HG03280 (cell line): Measurements from ENCODE around the gene GPR68.
"Not testable (repeated sequence)": the region's sequence is repeated elsewhere in the genome, so short reads cannot be mapped to it uniquely, and the experiment has no call there.

Source experiments
- ATAC-seq: cut with Tn5 transposase; IDR thresholded peaks from one replicate; pipeline ENCODE4 v1.9.1; 2021; ENCODE audit warnings: mild to moderate bottlenecking, moderate library complexity; ENCODE audit not compliant: unreplicated experiment

GPR68 gene

DNA sequence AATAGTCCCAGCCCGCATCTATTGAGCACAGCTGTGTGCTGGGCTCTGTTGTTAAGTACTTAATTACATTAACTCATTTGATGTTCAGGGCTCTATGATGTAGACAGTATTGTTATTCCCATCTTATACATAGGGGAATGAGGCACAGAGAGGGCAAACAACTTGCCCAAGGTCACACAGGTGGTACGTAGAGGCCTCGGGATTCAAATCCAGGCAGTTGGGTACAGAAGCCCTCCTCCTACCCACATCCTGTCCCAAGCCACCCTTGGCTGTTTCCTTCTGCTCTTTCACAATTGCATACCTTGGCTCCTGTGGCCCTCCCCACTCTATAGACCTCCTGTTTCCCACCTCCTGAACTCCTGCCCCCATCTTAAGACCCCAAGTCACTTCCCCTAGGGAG lies 10.0 kb upstream of the GPR68 start:
- ATAC-seq = no peak

DNA sequence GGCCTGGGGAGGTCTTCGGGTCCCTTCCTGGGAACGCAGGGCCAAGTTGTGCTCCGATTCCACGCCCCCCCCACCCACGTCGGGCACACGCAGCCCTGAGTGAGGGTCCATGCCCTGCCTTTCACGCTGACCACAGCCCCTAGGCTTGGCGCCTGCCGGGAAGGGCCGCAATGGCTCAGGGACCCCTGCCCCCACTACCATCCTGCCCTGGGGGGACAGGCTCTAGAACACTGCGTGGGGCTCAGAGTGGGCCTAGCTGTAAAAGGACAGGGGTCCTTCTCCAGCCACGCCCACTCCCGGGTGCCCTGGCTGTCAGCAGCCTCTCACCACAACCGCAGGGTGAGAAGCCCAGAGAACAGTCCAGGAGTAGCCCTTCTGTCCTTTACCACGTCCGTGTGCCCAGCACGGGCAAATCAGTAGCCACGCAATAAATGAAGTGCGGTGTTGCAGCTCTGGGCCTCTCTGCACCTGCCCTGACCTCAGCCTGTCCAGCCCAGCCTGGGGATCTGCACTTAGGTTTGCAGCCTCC lies 9.4 kb upstream of the GPR68 start:
- no peak for ATAC-seq

DNA sequence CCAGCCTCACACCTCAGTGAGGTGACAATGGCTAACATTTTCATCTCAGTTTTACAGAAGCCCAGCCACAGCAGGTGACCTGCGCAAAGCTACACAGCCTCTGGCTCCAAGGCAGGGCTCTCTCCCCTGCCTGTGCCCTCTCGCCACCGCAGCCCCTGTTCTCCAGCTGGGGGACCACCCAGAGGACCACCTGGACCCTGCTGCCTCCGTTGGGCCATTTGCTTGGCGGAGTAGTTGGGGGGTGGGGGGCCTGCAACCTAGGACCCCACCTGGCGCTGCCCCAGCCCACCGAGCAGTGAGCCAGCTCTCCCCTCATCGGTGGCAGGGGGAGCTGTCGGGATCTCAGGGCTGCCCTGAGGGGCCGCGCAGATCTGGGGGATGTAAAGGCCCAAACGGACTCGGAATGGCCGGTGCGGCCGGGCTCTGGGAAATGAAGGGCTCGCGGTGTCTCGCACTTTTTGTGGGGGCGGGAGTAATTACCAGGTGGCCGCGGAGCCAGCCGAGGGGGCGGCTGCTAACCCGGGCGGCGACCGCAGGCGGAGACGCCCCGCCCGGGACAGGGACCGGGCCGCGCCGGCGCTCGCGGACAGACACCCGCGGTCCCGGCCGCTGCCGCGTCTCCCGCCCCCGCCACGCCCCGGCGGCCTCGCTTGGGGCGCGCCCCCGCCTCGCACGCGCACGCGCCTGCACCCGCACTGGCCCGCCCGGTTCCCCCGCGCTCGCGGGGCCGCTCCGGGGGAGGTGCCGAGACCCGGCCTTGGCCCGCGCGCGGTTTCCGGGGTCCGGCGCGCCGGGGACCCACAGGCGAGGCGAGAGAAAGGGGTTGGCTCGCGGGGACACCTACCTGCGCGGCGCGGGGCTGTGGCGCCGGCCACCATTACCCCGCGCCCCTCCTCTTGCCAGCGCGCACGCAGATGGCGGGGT lies 8.6 kb upstream of the GPR68 start:
- no peak for ATAC-seq

- no peak for ATAC-seq
Measured at GRCh38 chr14:91250912-91251311, 6.4 kb upstream of the GPR68 start.

- ATAC-seq = peak; percentile 79
Measured at GRCh38 chr14:91249841-91250616, 5.5 kb upstream of the GPR68 start.

DNA sequence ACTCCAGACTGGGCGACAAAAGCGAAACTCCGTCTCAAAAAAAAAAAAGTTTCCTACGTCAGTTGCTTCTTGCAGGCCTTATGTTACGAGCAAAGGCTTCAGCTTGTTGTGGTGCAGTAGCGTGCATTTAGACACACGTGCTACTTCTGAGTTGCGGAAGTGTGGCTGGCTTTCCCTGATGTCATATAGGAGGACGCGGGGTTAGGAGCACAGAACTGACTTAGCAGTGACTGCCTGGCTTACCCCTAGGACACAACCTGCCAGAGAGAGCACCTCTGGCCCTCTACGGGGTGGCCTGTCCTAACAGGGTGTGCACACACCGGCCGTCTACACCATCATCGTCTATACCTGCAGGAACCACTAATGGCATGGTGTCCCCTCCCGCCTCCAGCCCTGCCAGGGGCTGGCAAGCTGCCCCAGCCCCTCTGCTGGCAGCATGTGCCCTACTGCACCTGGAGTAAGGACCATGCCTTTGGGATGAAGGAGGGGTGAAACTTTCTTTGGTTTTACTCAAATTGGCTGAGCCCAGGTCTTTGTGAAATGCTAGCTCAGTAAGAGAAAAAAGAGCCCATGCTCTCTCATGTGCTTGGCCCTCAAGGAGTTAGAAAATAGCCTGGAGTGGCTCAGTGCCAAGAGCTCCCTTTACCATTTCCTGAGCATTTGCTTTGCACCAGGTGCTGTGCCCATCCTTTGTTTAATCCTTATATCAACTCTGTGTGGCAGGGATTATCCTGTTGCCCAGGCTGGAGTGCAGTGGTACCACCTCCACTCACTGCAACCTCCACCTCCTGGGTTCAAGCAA lies 1.7 kb upstream of the GPR68 start:
- ATAC-seq = no peak

GRCh38 chr14:91245616-91246015 lies 1.1 kb upstream of the GPR68 start:
- ATAC-seq = not testable (repeated sequence)

GRCh38 chr14:91245029-91245428 lies 525 bp upstream of the GPR68 start:
- ATAC-seq = no peak

- no peak for ATAC-seq
Measured at GRCh38 chr14:91243074-91243471, 1.4 kb downstream of the GPR68 start.

DNA sequence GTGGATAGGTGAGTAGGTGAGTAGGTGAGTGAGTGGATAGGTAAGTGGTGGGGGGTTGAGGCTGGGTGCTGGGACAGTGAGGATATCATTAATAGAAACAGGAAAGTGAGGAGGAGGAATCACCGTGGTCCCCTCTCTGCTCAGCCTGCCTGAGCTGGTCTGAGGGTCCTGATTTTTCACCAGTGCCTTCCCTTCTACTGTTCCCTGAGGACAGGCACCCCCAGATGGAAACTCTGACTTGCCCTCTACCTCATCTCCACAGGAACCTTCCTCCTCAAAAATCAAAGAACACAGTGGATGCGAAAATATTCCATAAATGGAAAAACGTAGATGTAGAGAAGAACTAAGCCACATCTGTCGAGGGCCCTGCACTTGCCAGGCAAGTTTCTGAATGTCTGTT lies 1.9 kb downstream of the GPR68 start:
- no peak for ATAC-seq

DNA sequence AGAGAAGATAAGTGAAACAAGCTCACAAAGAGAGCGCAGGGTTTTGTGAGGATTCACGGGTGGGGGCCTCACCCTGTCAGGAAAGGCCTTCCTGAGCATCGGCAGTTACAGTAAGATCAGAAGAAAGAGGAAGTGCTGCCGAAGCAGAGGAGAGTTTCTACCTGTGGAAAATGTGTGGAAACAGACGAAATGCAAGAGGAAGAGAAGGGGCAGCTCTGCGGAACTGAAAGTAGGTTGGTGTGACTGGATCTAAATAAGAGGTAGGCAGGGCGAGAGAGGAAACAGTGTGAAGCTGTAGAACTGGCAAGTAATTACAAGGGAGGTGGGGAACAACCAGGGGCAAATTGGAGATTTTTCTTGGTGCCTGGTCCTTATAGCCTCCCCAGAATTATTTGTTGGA lies 2.6 kb downstream of the GPR68 start:
- peak; percentile 49 for ATAC-seq

DNA sequence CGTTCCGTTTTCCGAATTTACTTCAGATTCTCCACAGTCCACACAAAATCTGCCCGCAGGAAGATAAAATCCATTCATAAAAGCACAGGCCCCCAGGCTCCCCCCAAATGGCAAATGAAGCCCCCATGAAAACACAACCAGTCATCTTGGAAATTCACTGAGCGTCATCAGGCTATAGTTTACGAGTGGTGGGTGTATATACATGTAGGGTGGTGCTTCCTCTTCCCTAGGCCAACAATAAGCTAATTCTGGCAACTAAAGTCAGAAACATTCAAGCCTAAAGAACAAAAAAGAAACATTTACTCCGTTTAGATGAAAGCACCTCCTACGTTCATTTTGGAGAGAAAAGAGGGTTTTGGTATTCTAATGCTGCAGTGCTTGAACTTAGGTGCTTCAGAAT lies 5.8 kb downstream of the GPR68 start:
- no peak for ATAC-seq

DNA sequence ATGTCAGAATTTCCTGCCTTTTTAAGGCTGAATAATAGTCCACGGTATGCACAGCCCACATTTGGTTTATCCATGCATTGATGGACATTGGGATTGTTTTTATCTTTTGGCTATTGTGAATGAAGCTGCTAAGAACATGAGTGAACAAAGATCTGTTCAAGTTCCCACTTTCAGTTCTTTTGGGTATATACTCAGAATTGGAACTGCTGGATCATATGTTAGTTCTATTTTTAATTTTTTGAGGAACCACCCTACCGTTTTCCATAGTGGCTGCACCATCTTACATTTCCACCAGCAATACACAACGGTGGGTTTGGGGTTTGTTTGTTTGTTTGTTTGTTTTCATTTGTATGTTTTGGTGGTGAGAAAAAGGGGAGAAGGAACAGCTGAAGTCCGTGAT lies 6.4 kb downstream of the GPR68 start:
- no peak for ATAC-seq

DNA sequence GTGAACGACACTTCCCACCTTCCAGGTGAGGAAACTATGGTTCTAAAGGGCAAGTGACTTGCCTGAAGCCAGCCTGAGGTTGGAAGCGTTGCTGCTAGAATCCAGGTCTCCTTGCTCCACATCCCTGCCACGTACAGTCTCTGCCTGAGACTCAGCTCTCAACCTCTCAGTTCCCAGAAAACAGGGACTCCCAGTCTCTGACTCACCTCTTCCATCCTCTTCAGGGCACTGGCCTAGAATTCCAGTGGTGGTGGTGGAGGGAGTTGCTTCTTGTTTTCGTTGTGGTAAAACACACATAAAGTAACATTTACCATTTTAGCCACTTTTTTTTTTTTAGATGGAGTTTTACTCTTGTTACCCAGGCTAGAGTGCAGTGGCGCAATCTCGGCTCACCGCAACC lies 7.3 kb downstream of the GPR68 start:
- no peak for ATAC-seq

GRCh38 chr14:91235841-91236240 lies 8.7 kb downstream of the GPR68 start:
- no peak for ATAC-seq

GRCh38 chr14:91234791-91235114 lies 9.8 kb downstream of the GPR68 start:
- ATAC-seq = no peak

DNA sequence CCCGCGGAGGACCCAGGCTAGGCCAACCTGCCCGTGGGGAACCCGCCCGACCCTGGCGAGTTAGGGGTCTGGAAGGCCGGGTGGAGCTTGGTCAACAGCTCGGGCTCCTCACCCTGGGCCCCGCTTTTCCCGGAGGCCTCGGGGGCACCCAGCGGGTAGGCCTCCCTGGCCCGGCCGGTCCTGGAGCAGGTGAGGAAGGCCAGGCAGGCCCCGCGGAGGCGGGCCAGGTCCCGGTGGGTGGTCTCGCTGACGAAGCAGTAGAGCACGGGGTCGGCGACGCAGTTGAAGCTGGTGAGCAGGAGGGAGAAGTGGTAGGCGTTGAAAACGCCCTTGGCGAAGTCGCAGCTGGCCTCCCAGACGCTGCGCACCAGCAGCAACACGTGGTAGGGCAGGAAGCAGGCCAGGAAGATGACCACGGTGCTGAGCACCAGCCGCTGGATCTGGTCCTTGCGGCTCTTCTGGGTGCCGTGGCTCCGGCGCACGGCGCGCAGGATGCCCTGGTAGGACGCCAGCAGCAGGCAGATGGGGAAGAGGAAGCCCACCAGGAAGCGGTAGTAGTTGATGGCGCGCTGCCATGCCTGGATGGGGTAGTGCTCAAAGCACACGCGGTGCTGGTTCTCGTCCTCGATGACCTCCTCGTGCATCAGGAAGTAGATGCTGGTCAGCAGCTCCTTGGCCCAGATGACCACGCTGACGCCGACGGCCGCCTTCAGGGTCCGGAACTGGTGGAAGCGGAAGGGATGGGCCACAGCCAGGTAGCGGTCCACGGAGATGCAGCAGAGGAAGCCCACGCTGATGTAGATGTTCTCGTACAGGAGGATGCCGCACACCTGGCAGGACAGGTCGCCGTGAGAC lies 10.3 kb downstream of the GPR68 start:
- ATAC-seq = no peak

DNA sequence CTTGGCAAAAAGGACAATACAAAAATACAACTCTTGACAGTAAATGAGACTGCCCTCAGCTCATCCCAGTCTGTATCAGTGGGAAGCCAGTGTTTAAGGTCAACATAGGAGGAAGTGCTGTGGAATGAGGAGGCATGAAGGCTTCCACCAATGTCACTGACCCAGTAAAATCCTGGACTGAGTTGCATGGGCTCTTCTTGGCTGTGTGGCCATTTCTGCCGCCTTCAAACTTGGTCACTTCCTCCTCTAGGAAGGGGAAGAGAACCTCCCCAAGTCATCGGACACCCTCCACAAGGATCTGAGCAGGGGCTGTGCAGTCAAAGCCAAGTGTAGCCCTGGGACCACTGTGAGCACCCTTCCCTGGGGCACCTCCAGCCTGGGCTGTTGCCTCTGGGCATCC lies 11.9 kb downstream of the GPR68 start:
- no peak for ATAC-seq

DNA sequence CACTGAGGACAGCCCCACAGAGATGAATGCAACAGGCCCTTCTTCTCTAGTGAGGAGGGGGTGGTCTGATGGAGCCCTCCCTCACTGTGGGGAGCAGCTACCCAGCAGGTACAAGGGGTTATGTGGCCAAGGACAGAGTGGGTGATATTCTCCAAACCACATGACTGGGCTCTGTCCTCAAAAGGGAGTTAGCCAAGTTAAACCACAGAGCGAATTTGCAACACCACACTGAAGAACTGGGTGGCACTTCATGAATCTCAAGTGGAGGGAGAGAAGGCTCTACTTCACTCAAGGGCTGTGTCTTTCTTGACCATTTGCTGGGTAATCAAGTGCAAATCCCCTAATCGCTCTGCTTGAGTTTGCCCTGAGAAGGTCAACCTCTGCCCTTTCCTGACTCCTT lies 12.5 kb downstream of the GPR68 start:
- no peak for ATAC-seq

- ATAC-seq = no peak
Measured at GRCh38 chr14:91231446-91231845, 13.1 kb downstream of the GPR68 start.
